ENCODE measurements around the gene KRT32.

The KRT32 gene

GRCh38 chr17:41492351-41492750 lies 25.2 kb upstream of the KRT32 start:
- DNase-seq = no peak

- DNase-seq = no peak
Observed at GRCh38 chr17:41491476-41491875, 24.3 kb upstream of the KRT32 start.

DNA sequence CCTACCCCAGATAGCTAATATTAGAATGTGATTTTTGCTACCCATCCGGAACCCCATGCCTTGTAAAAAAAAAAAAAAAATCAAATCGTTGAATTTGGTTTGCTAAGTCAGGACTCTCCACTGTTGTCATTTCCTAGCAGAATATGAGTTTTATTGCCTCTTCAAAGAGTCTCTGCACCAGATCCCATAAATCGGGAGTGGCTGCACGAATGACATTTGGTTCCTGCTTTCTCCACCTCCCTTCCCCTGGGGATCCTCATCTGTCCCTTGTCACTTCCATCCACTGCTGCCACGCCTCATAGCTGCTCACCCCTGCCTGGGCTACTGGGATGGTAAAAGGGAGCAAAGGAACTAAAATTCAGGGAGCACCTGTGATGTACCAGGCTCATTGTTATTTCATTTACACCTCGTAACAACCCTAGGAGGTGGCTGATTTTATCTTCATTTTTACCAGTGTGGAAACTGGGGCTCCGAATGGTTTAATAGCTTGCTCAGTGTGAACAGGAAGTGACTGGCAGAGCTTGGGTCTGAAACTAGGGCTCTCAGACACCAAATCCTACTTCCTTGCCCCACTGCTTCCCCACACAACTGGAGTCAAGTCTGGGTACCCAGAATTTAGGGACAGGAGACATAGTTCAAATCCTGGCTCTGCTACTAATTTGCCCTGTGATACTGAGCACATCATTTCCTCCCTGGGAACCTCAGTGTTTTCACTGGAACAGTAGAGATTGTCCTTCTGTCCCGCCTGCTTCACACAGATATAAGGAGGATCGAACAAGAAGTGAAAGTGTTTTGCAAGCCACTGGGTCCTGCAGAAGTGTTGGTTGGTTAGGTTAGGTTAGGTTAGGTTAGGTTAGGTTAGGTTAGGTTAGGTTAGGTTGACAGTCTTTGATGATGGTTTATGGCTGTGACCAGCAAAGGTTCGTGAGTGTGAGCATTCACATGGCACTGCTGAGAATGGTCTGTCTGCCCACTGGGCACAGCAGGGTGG lies 23.1 kb upstream of the KRT32 start:
- DNase-seq = no peak

DNA sequence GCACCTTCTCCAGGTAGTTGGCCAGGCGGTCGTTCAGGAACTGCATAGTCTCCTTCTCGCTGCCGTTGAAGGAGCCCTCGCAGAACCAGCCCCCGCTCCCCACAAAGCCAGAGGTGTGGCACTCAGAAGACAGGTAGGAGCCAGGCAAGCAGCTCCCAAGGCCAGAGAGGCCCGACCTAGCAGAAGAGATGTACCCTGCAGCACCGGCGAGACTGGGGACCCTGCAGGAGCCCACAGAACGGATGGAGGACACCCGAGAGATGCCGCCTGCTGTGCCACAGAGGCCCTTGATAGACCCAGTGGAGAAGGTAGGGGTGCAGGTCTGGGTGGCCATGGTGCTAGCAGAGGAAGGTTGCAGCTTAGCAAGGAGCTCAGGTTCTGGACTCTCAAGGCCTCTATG lies 22.3 kb upstream of the KRT32 start, which contains the start of gene KRT36:
Gene KRT36 (minus strand): TSS at position 380 of the 400 bp plus-strand sequence. CDS start 46 bp downstream, at position 334.
- no peak for DNase-seq

- peak; percentile 69 for DNase-seq
Observed at GRCh38 chr17:41486809-41487530, 19.8 kb upstream of the KRT32 start.

- DNase-seq = no peak
Observed at GRCh38 chr17:41486316-41486715, 19.1 kb upstream of the KRT32 start.

- DNase-seq = no peak
Observed at GRCh38 chr17:41484920-41485904, 18.0 kb upstream of the KRT32 start.

DNA sequence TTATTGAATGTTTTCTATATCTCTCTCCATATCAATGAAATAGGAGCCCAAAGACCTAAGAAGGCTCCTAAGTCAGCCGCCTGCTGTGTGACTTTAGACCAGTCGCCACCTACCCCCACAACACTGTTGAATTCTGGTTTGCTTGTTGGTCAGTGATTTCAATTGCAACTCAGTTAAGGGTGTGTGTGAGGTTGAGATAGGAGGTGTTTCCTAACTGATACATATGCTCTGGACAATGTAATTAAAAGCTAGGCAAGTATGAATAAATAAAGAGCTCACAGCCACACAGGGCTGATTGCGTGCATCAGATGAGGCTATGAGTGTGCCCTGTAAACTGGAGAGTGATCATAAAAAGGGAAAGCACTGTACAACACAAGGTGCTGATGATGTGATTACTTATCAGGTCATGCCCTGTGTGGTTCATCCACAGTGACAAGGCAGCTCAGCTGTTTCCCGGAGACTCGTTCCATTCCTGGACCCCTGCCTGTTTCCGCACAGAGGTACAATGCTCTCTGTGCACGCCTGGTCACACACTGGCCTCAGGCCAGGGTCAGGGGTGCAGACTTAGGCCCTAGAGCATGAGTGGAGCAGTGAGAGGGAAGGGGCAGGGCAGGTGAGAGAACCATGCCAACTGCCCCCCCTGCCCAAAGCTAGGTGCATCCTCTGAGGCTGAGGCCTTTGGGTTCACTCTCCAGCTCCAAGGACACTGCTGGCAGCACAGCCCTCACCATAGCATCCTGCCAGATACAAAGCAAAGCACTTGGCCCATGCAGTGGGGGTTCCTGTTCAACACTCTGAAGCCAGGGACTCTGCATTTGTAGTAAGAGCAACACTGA lies 17.0 kb upstream of the KRT32 start:
- DNase-seq = no peak

DNA sequence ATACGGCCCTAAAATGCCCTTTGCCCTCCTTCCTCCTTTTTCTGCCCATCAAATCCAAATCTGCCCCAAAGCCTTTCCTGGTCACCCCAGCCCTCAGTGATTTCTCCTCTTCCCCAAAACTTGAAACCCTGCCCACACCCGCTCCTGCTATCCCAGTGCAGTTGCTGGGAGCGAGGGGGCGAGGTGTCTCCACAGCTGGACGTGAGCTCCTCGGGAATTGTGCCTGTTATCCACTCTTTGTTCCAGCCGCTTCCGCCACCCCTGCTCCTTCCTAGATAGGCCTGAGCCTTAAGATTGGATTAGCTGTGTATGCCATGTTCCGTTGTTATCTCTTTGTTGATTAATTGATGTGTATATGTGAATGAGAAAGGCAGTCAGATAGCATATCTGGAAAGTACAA lies 16.3 kb upstream of the KRT32 start:
- no peak for DNase-seq

DNA sequence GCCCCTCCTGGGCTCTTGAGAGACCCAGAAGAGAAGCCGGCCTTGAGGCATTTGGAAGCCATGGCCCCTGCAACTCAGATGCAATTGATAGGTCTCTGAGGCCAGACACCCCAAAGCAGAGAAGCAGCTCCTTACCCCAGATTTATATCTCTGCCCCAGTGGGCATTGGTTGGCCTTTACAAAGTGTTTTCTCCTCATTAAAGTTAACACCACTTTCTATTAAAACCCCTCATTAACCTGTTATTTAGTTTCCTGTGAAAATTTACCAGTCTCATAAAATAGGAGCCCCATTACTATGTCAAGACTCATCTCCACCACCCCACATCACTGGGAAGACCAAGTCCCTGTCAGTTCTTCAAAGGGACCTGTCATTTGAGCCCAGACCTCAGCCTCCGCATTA lies 13.8 kb upstream of the KRT32 start, which contains the start of gene KRT35:
Gene KRT35 (minus strand): TSS at position 116 of the 400 bp plus-strand sequence. CDS start 54 bp downstream, at position 62.
- DNase-seq = no peak

- no peak for DNase-seq
Observed at GRCh38 chr17:41480581-41480980, 13.4 kb upstream of the KRT32 start.

GRCh38 chr17:41480136-41480535 lies 12.9 kb upstream of the KRT32 start:
- no peak for DNase-seq

GRCh38 chr17:41478237-41478636 lies 11.1 kb upstream of the KRT32 start:
- DNase-seq = no peak

DNA sequence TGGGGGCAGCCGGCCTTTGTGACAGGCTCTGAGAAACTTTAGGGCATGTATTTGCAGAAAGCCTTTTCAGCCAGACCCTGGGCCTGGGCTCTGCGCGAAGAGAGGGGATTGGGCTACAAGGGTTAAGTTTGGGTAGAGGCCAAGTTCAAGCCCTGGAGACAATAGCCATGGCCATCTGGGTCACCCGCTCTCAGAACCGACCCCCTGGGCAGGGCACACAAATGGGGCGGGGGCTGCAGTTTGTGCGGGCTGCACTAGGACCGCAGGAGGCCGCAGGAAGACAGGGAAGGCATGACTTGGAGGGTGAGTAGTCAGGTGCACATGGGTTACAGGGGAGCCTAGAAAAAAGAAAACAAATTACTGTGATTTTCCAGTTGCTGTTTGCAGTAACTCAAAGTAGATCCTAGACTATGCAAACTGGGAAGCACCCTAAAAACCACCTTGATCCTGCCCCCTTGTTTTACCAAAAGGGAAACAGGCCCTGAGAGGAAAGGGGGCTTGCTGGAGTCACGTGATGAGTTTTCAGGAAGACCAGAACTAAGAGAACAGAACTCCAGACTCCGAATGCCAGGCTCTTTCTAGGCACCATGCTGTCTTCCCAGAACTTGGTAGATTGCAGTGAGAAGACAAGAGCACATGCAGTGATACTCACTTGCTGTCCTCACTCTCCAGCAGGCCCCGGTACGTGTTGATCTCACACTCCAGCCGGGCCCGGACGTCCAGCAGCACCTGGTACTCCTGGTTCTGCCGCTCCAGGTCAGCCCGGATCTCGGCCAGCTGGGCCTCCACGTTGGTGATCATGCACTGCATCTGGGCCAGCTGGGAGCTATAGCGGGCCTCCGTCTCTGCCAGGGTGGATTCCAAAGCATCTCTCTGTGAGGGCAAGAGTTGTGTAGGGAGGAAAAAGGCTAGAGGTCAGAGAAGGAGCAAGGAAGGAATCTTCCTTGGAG lies 10.0 kb upstream of the KRT32 start:
- DNase-seq = no peak

DNA sequence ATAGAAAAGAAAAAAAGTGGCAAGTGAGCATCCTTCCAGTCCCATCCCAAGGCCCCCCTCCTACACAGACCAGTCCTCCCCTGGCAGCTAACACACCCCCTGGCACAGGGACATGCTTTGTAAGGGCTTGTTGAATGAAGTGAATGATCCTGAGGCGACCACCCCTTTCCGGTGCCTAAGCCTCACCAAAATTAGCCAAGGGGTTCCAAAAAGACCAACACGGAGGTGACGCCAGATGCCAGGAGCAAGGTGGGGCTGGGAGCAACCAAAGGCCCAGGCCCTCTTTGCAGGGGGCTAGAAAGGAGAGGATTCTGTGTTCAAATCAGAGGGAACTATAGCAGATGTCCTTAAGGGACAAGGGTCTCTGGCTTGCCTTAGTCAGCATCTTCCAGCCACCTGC lies 8.2 kb upstream of the KRT32 start:
- DNase-seq = no peak

DNA sequence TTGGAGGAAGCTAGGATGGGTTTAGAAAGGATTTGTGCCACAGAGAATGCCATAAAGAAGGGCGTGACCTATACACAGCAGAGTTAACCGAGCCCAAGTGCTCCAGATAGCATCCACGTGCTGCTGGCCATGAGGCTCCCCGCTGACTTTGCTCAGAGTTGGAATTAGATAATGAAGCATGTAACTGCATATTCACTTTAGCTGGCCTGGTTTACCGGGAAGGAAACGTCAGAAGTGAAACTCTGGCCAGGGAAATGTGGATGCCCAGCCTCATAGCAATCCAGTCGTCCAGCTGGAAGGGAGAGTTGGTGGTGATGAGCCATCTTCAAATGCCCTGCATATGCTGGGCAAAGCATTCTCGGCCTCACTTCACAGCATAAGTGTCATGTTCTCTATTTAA lies 7.7 kb upstream of the KRT32 start:
- DNase-seq = no peak

GRCh38 chr17:41468346-41468745 lies 1.2 kb upstream of the KRT32 start:
- DNase-seq = no peak

GRCh38 chr17:41467561-41467960 lies 375 bp upstream of the KRT32 start:
- no peak for DNase-seq

- no peak for DNase-seq
Observed at GRCh38 chr17:41464682-41465081, 2.5 kb downstream of the KRT32 start.

DNA sequence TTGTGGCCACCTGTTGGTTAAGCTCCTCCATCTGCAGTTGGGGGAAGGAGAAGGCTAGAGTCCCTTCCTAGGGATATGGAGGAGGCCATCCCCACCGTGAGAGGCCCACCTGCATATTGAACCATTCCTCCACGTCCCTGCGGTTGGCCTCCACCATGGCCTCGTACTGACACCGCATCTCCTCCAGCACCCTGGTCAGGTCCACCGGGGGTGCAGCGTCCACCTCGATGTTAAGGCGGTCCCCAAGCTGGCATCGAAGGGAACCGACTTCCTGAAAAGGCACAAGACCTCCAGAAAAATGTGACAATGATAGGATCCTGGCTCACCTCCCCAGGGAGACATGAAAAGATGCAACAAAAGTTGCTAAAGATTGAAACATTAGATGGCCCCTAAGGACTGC lies 3.0 kb downstream of the KRT32 start:
- no peak for DNase-seq

Measured in activated CD8-positive, alpha-beta memory T cell treated with anti-CD3 and anti-CD28 coated beads for 24 hours (primary cell).